Stimulated activated CD4-positive, alpha-beta T cell treated with anti-CD3 and anti-CD28 coated beads, Interleukin-12 subunit alpha, Interleukin-12 subunit beta, amount 100 ng/mL, for 48 hours (primary cell): Measurements from ENCODE around the gene UBFD1.
"Not testable (repeated sequence)": the region's sequence is repeated elsewhere in the genome, so short reads cannot be mapped to it uniquely, and the experiment has no call there.

Source experiments
- DNase-seq, 3 donors: peaks; one replicate each; pipeline ENCODE4 v3.0.0-alpha.2; 2020; ENCODE audit warnings: low read depth in 2 of 3, low spot score in 1 of 3

The UBFD1 gene

GRCh38 chr16:23556881-23557778, at the start of gene UBFD1, which contains the start of gene EARS2:
UBFD1 (plus strand) TSS chr16:23557727; CDS start chr16:23557743, 16 bp downstream.
EARS2 (minus strand) TSS chr16:23557350; CDS start chr16:23557343, 7 bp downstream.
- DNase-seq, result peak; percentile 97 to 99 (median 98)

GRCh38 chr16:23508589-23509440, 48.7 kb upstream of the UBFD1 start:
- DNase-seq, result no peak

- no peak for DNase-seq
Measured at GRCh38 chr16:23509441-23509754, 48.1 kb upstream of the UBFD1 start.

- DNase-seq, result peak in 1 of 3 donors; percentile 10
Measured at GRCh38 chr16:23509782-23510163, 47.8 kb upstream of the UBFD1 start.

- DNase-seq, result peak; percentile 63 to 72 (median 71)
Measured at GRCh38 chr16:23510164-23510914, 47.2 kb upstream of the UBFD1 start, which contains the start of gene GGA2. GGA2 (minus strand) TSS chr16:23510494; CDS start chr16:23510411, 83 bp downstream.

- not testable (repeated sequence) for DNase-seq
Measured at GRCh38 chr16:23510915-23511270, 46.6 kb upstream of the UBFD1 start.

- no peak for DNase-seq
Measured at GRCh38 chr16:23511731-23512130, 45.8 kb upstream of the UBFD1 start.

- no peak for DNase-seq
Measured at GRCh38 chr16:23512168-23512695, 45.3 kb upstream of the UBFD1 start.

- DNase-seq, result peak in 1 of 3 donors; percentile 15
Measured at GRCh38 chr16:23514381-23515152, 43.0 kb upstream of the UBFD1 start.

- DNase-seq, result no peak
Measured at GRCh38 chr16:23515881-23516280, 41.6 kb upstream of the UBFD1 start.

- DNase-seq, result no peak
Measured at GRCh38 chr16:23516366-23517137, 41.0 kb upstream of the UBFD1 start.

GRCh38 chr16:23518435-23518891, 39.1 kb upstream of the UBFD1 start:
- DNase-seq, result no peak

- no peak for DNase-seq
Measured at GRCh38 chr16:23519282-23519681, 38.2 kb upstream of the UBFD1 start.

- DNase-seq, result no peak
Measured at GRCh38 chr16:23520500-23520899, 37.0 kb upstream of the UBFD1 start.

GRCh38 chr16:23521037-23521743, 36.3 kb upstream of the UBFD1 start:
- no peak for DNase-seq

GRCh38 chr16:23521965-23522364, 35.6 kb upstream of the UBFD1 start:
- DNase-seq, result no peak

GRCh38 chr16:23523321-23523720, 34.2 kb upstream of the UBFD1 start:
- DNase-seq, result no peak

GRCh38 chr16:23523876-23524385, 33.6 kb upstream of the UBFD1 start:
- DNase-seq, result no peak
